Limb (tissue), 2 donors: Measurements from ENCODE around the gene DYNLL2.
A peak's percentile ranks its signal among the peaks of the same experiment; 100 is the strongest.
"Not testable (repeated sequence)": the region's sequence is repeated elsewhere in the genome, so short reads cannot be mapped to it uniquely, and the experiment has no call there.

ENCODE experiments used
- DNase-seq, 2 donors: peaks; one replicate each; pipeline ENCODE4 v3.0.0-alpha.2; 2016; ENCODE audit errors: extremely low spot score in 2 of 2

The DYNLL2 gene

GRCh38 chr17:58072862-58073261 lies 10.4 kb upstream of the DYNLL2 start:
- DNase-seq, result no peak

- DNase-seq, result not testable (repeated sequence)
Measured at GRCh38 chr17:58073266-58073665, 10.0 kb upstream of the DYNLL2 start.

GRCh38 chr17:58074406-58074805 lies 8.8 kb upstream of the DYNLL2 start:
- not testable (repeated sequence) for DNase-seq

GRCh38 chr17:58079300-58080033 lies 3.8 kb upstream of the DYNLL2 start:
- no peak for DNase-seq

GRCh38 chr17:58081646-58082340 lies 1.4 kb upstream of the DYNLL2 start:
- no peak for DNase-seq

- no peak for DNase-seq
Measured at GRCh38 chr17:58082341-58082869, 814 bp upstream of the DYNLL2 start.

- peak; percentile 8 to 61 for DNase-seq
Measured at GRCh38 chr17:58083491-58084316, 485 bp downstream of the DYNLL2 start.

GRCh38 chr17:58084317-58084981 lies 1.2 kb downstream of the DYNLL2 start:
- no peak for DNase-seq

- no peak for DNase-seq
Measured at GRCh38 chr17:58085039-58085715, 2.0 kb downstream of the DYNLL2 start.

- no peak for DNase-seq
Measured at GRCh38 chr17:58086953-58087352, 3.7 kb downstream of the DYNLL2 start.

GRCh38 chr17:58088624-58089023 lies 5.4 kb downstream of the DYNLL2 start:
- no peak for DNase-seq

GRCh38 chr17:58089111-58089510 lies 5.9 kb downstream of the DYNLL2 start:
- no peak for DNase-seq

GRCh38 chr17:58091024-58091567 lies 7.9 kb downstream of the DYNLL2 start:
- DNase-seq, result no peak

- no peak for DNase-seq
Measured at GRCh38 chr17:58092101-58092796, 9.0 kb downstream of the DYNLL2 start.

GRCh38 chr17:58092797-58093385 lies 9.7 kb downstream of the DYNLL2 start:
- no peak for DNase-seq

GRCh38 chr17:58094118-58094517 lies 10.9 kb downstream of the DYNLL2 start:
- DNase-seq, result no peak

GRCh38 chr17:58096892-58097291 lies 13.7 kb downstream of the DYNLL2 start:
- DNase-seq, result no peak

- no peak for DNase-seq
Measured at GRCh38 chr17:58097384-58098088, 14.3 kb downstream of the DYNLL2 start.

GRCh38 chr17:58100506-58100905 lies 17.3 kb downstream of the DYNLL2 start:
- no peak for DNase-seq
